GM18951 (cell line): ENCODE measurements around the gene PM20D2.

Experiments used
- POLR2A ChIP-seq: IDR thresholded peaks from 4 replicates; pipeline ENCODE4 v1.6.1; 2011; ENCODE audit warnings: mild to moderate bottlenecking; ENCODE audit not compliant: insufficient read length, insufficient read depth; ENCODE audit errors: extremely low read depth
- in situ Hi-C: fragments of 300-500 bp; cut with MboI; formaldehyde crosslinking; loops from one replicate; pipeline ENCODE4 v1.12.0; 2022; ENCODE audit warnings: low sequenced_read_pairs, mixed read lengths, inconsistent platforms; ENCODE audit not compliant: unreplicated experiment

The PM20D2 gene

GRCh38 chr6:89133981-89134380 lies 11.9 kb upstream of the PM20D2 start:
- in situ Hi-C loops, result no loop called here
- no peak for TF ChIP-seq POLR2A

GRCh38 chr6:89134723-89135122 lies 11.1 kb upstream of the PM20D2 start:
- no peak for TF ChIP-seq POLR2A
- in situ Hi-C loops, result no loop called here

GRCh38 chr6:89138173-89138572 lies 7.7 kb upstream of the PM20D2 start:
- in situ Hi-C loops, result no loop called here
- TF ChIP-seq POLR2A, result no peak

DNA sequence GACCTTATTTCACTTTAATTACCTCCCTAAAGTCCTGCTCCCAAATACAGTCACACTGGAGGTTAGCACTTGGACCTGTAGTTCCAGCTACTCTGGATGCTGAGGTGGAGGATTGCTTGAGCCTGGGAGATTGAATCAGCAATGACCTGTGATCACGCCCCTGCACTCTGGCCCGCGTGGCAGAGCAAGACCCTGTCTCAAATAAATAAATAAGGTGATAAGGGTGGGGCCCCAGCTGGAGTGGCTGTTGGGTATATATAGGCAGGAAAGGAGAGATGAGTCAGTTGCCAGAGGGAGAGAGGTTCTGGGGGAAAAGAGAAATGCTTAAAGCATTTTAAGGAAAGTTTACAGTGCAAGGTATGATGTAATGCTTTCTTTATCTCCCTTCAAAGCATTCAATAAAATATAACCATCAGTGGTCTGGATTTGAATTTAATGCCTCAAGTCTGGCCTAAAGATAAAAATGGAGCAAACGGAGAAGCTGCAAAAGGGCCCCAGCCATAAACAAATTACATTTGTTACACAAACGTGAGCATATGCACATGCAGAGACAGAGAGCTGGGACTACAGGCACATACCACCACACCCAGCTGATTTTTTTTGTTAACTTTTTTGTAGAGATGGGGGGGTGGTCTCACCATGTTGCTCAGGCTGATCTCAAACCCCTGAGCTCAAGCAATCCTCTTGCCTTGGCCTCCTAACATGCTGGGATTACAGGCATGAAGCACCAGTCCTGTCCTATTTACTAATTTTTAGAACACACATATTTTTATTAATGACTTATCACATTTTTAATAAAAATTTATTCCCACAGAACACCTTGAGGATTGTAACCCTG lies 6.1 kb upstream of the PM20D2 start:
- no peak for TF ChIP-seq POLR2A
- in situ Hi-C loops, result no loop called here

DNA sequence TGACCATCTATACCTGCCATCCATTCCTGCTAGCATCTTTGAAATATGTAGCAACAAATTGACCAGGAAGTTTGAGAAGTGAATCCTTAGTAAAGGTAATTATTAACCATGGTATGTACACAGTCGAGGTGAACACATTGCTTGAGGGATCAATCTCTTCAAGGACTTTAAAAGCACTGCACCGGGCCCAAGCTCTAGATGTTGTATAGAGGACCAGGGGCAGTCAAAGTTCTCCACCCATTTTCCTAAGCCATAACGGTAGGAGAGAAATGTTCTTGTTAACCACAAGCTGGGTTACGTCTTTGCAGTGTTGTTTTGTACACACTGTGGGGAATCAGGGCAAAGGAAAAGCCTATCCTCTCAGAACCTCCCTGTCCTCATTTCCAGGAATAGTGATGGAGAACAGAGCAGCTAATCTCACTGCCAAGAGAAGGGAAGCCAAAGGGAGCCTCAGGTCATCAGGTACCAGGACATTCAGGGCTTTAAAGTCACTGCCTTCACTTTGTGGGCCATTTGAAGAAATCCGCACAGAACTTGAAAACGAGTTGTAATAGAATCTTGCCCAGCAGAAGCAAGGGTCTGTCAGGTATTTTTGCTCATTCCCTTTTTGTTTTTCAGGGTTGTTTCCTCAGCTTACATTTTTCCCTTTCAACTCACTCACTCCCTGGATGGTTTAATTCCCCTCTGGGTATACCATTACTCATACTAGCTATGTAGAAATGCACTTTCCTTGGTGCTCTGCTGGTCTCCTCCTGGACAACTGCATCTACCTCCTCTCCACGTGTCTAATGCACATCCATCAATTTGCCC lies 5.3 kb upstream of the PM20D2 start:
- in situ Hi-C loops, result no loop called here
- no peak for TF ChIP-seq POLR2A

GRCh38 chr6:89144354-89144906 lies 1.4 kb upstream of the PM20D2 start:
- in situ Hi-C loops, result no loop called here
- no peak for TF ChIP-seq POLR2A

DNA sequence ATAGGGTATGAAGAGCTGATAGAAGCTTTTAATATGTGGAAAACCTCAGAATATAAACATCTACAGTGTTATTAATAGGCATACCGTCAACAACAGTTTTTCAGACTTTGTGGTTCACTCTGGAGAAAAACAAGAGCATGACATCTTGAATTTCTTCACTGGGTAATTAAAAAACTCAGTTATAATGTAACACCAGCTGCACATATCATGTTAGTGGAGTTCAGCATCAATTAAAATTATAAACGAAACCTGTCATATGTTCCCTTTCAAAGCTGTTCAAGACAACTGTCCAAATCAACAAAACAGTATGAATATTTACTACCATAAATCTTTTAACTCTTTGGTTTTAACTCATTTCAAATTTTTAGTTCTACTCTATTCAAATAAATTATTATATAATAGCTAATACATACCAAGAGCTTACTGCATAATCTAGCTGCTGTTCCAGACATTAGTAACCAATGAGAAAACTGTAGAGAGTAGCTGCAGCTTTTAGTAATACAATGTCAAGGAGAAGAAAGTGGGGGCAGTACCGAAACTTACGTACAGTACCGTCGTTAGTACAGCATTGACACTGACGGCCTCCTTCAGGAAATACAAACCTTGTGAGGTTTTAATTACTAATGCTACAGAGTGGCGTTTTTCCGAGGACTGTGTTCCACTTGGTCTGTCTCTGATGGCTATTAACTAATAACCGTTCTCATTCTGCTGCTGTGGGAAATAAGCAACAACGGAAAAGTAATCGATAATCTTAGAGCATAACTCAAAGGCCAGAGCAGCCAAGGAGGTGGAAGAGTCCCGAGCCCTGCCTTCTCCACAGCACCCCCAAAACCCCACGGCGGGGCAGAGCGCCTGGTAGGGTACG lies 532 bp upstream of the PM20D2 start:
- in situ Hi-C loops, result no loop called here

DNA sequence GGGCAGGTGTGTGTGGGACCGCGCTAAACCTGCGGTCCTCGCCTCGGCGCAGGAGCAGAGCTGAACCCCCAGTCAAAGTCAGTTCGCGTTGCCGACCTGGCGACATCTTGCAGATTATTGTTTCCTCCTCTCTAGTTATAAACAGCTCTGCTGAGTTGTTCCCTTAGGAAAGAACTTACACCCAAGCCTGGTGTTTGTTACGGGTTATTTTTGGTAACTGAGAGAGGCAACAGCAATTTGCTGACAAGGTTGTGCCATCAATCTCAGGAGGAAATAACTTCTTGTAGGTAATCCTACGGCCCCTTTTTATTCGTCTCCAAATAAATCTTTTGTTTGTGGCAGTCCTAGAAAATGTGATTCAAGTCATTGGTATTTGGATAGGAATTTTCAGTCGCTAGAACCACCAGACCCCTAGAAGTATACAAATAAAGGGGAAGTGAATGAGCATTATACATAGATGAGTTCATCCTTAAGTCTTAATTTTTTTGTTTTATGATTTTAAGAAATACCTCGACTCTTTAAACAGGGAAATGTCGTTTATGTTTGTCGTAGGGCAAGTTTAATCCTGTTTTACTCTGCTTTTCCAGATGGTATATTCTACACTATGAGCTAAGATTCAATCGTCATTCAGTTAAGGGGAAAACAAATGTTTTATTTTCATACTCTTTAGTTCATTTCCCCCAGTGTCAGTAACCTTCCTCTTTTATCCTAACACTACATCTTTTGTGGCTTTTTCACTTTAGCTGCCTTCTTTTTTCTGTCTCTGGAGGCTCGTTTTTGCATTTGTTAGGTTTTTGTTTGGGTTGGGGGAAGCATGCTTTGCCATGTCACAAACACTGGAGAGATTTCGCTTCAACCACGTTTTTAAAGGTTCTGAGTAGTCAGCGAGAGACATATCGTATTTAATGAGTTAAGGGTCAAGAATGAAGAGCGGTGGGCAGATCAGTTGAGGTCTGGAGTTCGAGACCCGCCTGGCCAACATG lies 1.2 kb downstream of the PM20D2 start:
- in situ Hi-C loops, result no loop called here
- no peak for TF ChIP-seq POLR2A

More for the DNA sequence above, 532 bp upstream of the PM20D2 start:
- no peak for TF ChIP-seq POLR2A

DNA sequence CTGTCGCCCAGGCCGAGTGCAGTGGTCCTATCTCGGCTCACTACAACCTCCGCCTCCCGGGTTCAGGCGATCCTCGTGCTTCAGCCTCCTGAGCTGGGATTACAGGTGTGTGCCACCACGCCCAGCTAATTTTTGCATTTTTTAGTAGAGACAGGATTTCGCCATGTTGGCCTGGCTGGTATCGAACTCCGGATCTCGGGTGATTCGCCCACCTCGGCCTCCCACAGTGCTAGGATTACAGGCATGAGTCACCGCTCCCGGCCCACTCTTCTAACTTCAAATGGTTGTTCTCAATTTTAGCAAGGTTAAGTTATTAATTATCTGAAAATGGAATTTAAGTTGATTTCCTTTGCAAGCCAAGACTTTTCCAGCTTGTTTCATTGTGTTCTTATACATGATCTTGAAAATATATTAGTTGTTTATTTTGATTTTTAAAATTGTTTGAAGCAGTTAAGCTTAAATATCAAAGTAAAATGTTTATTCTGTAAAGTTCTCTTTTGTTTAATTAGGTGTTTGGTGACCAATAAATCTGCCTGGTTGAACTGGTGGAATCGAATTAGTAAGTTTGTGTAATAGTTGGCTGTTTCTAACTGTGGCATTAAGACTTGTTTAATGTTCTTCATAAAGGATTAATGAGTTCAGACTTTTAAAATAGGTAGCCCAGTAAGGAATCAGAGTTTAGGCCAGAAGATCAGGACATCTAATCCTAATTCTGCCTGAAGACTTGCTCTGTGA lies 2.3 kb downstream of the PM20D2 start:
- in situ Hi-C loops, result no loop called here
- no peak for TF ChIP-seq POLR2A

DNA sequence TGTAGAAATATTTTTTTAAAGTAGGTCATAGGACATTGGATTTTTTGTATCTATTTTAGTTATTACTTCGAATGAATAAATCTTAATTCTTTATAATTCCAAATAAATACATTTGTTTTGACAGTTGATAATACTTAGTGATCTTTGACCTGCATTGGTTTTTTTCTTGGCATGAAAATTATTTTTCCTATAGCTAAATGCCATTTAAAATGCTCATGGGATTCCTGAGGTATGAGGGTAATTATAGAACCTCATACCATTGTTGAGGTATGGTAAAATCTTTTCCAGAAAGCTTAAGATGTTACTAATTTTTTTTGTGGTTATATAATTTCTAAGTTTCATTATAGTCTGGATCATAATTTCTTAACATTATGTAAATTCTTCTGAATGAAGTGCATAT lies 8.3 kb downstream of the PM20D2 start:
- TF ChIP-seq POLR2A, result no peak
- in situ Hi-C loops, result no loop called here
